ENCODE measurements around the gene ROBO2.

GRCh38 chr3:77227567-77227966, 187.7 kb downstream of the ROBO2 start:
- TF ChIP-seq ZNF384 (IDR thresholded peaks at IDR 0.05) (no peak), SUZ12 (IDR thresholded peaks at IDR 0.05) (no peak), FOXM1 (IDR thresholded peaks at IDR 0.05; ENCODE audit: borderline replicate concordance) (no peak)

All from HEK293T (cell line).